HK-2 (cell line): Measurements from ENCODE around the gene HEPH.
"Not testable (repeated sequence)": the region's sequence is repeated elsewhere in the genome, so short reads cannot be mapped to it uniquely, and the experiment has no call there.

Experiments
- DNase-seq: peaks from one replicate; pipeline ENCODE4 v3.0.0-alpha.2; 2018; ENCODE audit not compliant: unreplicated experiment

Gene HEPH

GRCh38 chrX:66163849-66164411, at the start of gene HEPH:
Gene HEPH, plus strand, starts transcription at chrX:66164247. Its CDS starts 6,324 bp downstream, at chrX:66170571.
- DNase-seq = no peak

- not testable (repeated sequence) for DNase-seq
Measured at GRCh38 chrX:66118722-66119121, 45.3 kb upstream of the HEPH start.

DNA sequence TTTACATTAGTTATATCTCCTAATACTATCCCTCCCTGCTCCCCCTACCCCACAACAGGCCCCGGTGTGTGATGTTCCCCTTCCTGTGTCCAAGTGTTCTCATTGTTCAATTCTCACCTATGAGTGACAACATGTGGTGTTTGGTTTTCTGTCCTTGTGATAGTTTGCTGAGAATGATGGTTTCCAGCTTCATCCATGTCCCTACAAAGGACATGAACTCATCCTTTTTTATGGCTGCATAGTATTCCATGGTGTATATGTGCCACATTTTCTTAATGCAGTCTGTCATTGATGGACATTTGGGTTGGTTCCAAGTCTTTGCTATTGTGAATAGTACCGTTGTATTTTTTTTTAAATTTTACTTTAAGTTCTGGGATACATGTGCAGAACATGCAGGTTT, 42.7 kb upstream of the HEPH start:
- DNase-seq = not testable (repeated sequence)

- DNase-seq = no peak
Measured at GRCh38 chrX:66126662-66127061, 37.4 kb upstream of the HEPH start.

DNA sequence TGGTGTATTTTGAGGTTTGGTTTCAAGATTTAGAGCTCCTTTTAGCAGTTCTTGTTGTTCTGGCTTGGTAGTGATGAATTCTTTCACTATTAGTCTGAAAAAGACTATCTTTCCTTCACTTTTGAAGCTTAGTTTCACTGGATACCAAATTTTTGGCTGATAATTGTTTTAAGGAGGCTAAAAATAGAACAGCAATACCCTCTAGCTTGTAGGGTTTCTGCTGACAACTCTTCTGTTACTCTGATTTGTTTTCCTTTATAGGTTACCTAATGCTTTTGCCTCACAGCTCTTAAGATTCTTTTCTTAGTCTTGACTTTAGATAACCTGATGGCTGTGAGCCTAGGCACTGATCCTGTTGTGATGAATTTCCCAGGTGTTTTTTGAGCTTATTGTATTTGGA, 33.6 kb upstream of the HEPH start:
- DNase-seq = no peak

DNA sequence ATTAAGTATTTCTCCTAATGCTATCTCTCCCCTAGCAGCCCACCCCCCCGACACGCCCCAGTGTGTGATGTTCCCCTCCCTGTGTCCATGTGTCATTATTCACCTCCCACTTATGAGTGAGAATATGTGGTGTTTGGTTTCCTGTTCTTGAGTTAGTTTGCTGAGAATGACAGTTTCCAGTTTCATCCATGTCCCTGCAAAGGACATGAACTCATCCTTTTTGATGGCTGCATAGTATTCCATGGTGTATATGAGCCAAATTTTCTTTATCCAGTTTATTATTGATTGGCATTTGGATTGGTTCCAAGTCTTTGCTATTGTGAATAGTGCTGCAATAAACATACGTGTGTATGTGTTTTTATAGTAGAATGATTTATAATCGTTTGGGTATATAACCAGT, 28.8 kb upstream of the HEPH start:
- not testable (repeated sequence) for DNase-seq

DNA sequence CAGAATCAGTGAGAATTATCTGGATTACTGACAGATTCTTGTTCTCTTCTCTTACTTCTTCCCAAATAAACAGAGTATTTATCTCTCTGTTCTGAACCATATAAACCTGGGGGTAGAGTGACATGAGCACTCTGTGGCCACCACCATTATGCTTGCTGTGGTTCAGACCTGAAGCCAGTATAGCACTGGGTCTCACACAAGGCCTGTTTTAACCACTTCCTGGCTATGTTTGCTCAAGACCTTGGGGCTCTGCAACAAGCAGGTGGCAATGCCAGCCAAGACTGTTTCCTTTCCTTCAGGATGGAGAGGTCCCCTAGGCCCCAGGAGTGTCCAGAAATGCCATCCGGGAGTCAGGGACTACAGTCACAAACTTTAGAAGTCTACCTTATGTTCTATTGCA, 21.7 kb upstream of the HEPH start:
- no peak for DNase-seq

- no peak for DNase-seq
Measured at GRCh38 chrX:66144258-66144657, 19.8 kb upstream of the HEPH start.

DNA sequence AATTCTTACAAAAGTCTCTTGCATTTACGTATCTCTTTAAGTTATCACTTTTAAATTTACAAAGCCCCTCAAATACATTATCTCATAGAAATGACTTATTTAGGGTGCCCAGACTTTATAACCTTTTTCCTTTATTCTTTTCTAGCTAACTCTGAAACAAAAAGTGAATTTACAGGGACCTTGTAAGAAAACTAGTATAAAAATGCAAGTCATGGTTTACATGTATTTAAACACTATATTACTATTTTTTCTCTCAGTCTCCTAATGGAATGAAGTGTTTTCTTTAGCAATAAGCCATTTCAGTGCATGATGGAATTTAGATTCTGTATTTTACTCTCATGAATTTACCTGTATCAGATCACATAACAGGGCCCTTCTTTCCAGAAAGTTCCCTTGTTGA, 14.5 kb upstream of the HEPH start:
- DNase-seq = no peak

- no peak for DNase-seq
Measured at GRCh38 chrX:66150163-66150562, 13.9 kb upstream of the HEPH start.

DNA sequence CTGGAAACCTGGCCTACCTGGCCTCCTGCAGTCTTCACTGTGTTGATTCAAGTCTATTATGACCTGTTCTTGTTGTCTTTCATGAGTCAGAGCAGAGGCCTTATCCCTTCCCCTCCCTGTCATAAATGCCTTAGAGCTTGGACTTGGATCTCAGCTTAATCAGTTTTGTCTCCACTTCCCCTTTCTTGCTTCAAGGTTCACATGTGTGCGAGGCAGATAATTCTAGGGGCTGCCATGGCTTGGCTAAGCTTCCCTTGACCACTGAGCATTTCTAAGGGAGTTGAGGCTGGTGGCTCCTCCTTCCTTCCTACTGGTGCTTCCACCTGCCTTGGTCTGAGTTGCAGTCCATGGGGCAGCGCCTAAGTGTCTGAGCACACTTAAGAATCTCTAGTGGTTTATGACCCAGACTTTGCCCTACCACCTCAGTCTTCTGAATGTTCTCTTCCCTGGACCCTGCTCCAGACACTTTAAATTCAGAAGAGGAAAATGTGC, 1.7 kb upstream of the HEPH start:
- DNase-seq = no peak

- DNase-seq = no peak
Measured at GRCh38 chrX:66163447-66163846, 600 bp upstream of the HEPH start.

DNA sequence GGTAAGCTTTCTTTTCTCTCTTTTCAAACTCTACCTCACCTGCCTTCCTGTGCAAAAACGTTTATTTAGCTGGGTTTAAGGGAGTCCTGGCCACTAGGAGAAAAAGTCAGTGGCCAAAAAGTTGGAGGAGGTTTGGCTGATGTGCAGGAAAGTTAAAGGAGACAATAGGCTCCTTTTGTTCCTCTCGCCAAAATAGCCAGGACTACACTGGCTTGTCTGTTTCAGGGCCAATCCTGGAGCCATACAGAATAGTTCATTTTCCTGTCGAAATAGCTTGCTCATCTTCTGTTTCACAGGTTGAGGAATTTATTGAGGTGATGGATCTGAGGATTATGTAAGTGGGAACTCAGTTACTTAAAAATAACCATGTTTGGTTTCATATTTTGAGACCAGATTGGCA, 423 bp downstream of the HEPH start:
- no peak for DNase-seq

DNA sequence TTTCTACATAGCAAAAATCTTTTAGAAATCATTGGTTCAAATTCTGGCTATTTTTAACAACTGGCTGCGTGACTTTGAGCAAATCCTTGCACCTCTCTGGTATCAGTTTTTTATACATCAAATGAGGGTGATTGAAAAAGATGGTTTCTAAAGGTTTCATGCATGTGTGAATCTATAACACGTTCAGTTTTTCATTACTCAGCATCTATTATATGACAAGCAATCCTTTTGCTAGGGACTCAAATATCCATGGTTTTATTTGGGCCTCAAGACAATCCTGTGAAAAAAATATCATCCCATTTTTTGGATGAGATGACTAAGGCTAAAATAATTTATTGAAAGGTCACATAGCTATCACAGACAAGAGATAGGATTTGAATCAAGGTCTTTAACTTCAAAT, 884 bp downstream of the HEPH start:
- no peak for DNase-seq

DNA sequence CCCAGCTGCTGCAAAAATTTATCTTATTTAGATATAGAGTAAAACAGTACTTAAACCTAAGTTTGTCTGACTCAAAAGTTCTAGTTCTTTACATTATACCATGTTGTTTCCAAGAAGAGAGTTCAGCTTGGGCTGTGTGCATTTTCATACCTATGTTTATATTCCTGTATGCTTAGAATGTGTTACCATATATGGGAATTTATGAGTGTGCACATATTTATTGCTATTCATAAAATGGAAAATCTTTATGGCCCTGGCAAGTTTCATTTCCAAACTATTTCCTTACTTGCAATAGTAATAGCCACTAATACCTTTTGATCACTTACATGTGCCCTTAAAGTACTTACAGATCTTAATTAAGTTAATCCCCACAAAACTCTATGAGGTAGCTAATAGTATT, 2.6 kb downstream of the HEPH start:
- no peak for DNase-seq

DNA sequence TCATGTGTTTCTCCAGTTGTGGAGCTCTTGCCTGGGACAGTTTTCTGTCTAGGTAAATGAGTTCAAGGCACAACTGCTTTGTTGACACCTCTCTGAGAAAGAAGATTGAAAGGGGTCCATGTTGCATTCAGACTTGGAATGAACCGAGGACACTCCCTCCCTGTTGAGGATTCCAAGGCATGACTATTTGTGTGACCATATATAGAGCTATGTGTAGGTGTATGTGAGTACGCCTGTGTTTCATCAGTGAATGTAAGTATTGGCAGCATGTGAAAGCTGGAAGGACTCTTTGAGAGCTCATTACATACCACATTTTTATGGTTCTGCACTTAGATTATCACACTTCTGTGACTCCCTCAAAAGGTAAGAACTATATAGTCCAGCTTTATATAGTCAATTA, 3.4 kb downstream of the HEPH start:
- no peak for DNase-seq

GRCh38 chrX:66176134-66176533, 12.1 kb downstream of the HEPH start:
- DNase-seq = no peak

GRCh38 chrX:66191563-66191962, 27.5 kb downstream of the HEPH start:
- no peak for DNase-seq

DNA sequence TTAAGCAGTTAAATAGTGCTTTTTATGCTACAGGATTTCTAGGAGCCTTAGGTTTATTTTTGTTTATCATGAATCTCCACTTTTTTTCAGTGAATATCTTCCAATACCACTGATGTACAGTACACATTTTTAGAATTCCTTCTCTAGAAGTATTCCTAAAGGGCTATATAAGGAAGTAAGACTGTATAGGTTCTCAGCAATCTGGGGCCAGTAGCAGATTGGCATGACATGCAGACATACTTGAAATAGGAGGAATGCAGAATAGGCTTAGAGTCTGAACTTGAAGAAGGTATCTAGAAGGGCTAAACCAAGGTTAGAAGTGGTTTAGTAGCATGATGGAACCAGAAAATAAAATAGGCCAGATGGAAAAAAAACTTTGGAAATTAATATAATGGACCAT, 29.8 kb downstream of the HEPH start:
- DNase-seq = no peak

DNA sequence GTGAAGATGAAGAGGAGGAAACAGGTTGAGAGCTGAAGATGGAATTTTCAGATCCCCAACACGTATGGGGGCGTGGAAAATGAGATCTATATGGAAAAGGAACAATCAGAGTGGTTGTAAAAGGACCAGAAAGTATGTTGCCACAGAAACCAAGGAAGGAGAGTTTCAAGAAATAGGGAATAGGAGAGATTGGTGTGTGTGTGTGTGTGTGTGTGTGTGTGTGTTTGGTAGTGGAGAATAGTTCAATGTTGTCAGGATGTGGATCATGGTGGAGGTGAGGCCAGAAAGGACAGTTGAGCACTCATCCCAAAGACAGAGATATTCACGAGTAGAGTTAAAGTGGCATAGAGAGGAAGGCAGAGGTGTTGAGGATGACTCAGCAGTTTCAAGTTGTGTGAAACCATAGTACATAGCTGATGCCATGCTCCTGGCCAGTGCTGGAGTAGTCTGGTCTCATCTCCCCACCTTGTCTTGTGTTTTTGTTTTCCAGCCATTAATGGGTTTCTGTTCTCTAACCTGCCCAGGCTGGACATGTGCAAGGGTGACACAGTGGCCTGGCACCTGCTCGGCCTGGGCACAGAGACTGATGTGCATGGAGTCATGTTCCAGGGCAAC, 36.1 kb downstream of the HEPH start:
- DNase-seq = no peak

DNA sequence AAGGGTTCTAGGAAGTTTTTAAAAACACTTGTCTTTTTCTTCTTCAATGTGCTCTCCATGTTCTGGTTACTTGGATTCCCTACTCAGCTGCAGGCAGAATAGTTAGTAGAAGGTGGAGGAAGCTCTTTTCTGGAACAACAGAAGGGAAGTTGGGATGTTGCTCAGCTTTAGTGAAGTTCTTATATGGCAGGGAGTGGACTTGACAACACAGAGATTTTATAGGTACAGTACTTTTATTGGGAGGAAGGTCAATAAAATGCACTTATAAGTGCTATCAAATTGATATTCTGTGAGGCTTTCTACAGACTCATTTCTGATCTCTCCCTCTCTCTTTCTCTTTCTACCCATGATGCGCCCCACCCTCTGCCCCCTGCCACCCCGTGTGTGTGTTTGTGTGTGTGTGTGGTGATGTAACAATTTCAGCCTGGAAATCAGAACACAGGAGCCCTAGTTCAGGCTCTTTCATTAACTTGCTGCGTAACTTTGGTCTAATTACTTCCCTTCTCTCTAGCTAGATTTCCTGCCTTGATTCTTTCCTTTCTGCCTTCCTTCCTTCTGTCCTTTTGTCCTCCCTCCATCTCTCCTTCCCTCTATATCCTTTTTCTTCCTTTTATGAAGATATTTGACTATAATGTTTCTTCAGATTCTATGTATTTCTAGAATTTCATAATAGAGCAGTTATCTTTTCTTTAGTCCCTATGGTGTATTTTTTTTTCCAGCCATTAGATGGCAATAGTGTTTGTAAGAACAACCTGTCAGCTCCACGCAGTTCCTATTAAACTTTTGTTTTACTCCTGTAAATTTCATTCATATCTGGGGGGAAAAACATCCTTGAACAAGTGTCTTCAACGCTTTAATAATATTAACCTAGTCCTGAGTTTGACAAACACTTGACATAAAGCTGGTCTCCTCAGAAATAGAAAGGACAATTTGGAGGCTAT, 37.1 kb downstream of the HEPH start:
- no peak for DNase-seq

DNA sequence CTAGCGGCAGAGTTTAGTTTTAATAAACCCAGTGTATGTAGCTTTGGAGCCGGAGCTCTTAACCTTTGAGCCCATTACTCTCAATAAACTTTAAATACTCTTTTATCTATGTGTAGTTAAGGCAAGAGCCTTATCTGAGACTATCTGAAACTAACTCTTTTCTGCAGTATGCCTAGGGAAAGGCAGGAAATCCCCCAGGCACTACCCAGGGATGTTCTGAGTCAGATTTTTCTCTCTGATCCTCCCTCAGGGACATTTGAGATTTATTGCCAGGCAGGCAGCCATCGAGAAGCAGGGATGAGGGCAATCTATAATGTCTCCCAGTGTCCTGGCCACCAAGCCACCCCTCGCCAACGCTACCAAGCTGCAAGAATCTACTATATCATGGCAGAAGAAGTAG, 39.1 kb downstream of the HEPH start:
- DNase-seq = no peak

GRCh38 chrX:66221856-66222255, 57.8 kb downstream of the HEPH start:
- no peak for DNase-seq
